ENCODE measurements around the gene MBD2.

Gene MBD2

GRCh38 chr18:54241483-54241882 lies 17.0 kb upstream of the MBD2 start (continued):
- TF ChIP-seq, protein P1, sequence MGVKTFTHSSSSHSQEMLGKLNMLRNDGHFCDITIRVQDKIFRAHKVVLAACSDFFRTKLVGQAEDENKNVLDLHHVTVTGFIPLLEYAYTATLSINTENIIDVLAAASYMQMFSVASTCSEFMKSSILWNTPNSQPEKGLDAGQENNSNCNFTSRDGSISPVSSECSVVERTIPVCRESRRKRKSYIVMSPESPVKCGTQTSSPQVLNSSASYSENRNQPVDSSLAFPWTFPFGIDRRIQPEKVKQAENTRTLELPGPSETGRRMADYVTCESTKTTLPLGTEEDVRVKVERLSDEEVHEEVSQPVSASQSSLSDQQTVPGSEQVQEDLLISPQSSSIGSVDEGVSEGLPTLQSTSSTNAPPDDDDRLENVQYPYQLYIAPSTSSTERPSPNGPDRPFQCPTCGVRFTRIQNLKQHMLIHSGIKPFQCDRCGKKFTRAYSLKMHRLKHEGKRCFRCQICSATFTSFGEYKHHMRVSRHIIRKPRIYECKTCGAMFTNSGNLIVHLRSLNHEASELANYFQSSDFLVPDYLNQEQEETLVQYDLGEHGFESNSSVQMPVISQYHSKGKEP (tag by site-specific recombination; IDR thresholded peaks at IDR 0.05): no peak
- TF ChIP-seq ZNF202 (tag by site-specific recombination; IDR thresholded peaks at IDR 0.05; ENCODE audit: borderline replicate concordance): no peak

DNA sequence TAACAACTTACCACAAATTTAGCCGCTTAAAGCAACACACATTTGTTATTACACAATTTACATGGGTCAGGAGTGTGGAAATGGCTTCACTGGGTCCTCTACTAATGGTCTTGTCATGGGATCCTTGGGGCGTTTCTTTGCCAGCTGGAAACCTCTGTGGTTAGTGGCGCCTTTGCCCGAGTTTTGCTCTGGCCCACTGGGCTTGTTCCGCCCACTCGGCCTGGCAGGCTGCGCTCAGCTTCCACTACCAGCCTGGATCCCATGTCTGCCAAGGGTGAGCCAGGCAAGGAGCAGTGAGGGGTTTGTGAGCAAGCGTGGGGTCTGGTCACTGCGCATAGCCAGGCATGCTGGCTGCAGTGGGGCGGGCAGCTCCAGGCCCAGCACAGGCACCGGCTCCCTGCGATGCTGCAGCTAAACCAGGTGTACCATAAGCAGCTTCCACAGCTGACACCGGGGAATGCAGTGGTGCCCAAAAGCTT lies 16.2 kb upstream of the MBD2 start:
- TF ChIP-seq ZBTB7A (tag by site-specific recombination; IDR thresholded peaks at IDR 0.05; ENCODE audit: low read depth): no peak
- no peak for TF ChIP-seq ZNF26 (tag by site-specific recombination; IDR thresholded peaks at IDR 0.05)
- no peak overlapping the region for H3K27ac ChIP-seq (ENCODE audit: extremely low read depth, low read depth, low read length)
- ChIA-PET POLR2A (no interaction called here), CTCF (no interaction called here)
- H3K9me3 ChIP-seq (ENCODE audit: control insufficient read depth, insufficient read depth, low read depth, low read length): no peaks in the 10 kb centered on the region
- peaks cover 2% of the 10 kb centered on the region; the same call in 1 of the 2 replicates for H3K4me1 ChIP-seq (ENCODE audit: control insufficient read depth, insufficient read depth, low read length)
- H3K4me3 ChIP-seq (ENCODE audit: low read depth, low read length): no peak overlapping the region
- H3K36me3 ChIP-seq (ENCODE audit: control insufficient read depth in 2 of 2, insufficient read depth in 1 of 2, low read length in 2 of 2): no peaks in the 10 kb centered on the region

- TF ChIP-seq, protein P2, sequence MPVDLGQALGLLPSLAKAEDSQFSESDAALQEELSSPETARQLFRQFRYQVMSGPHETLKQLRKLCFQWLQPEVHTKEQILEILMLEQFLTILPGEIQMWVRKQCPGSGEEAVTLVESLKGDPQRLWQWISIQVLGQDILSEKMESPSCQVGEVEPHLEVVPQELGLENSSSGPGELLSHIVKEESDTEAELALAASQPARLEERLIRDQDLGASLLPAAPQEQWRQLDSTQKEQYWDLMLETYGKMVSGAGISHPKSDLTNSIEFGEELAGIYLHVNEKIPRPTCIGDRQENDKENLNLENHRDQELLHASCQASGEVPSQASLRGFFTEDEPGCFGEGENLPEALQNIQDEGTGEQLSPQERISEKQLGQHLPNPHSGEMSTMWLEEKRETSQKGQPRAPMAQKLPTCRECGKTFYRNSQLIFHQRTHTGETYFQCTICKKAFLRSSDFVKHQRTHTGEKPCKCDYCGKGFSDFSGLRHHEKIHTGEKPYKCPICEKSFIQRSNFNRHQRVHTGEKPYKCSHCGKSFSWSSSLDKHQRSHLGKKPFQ (tag by site-specific recombination; IDR thresholded peaks at IDR 0.05): no peak
- TF ChIP-seq ZNF529 (tag by site-specific recombination; IDR thresholded peaks at IDR 0.05; ENCODE audit: insufficient replicate concordance): no peak
- TF ChIP-seq, protein P3, sequence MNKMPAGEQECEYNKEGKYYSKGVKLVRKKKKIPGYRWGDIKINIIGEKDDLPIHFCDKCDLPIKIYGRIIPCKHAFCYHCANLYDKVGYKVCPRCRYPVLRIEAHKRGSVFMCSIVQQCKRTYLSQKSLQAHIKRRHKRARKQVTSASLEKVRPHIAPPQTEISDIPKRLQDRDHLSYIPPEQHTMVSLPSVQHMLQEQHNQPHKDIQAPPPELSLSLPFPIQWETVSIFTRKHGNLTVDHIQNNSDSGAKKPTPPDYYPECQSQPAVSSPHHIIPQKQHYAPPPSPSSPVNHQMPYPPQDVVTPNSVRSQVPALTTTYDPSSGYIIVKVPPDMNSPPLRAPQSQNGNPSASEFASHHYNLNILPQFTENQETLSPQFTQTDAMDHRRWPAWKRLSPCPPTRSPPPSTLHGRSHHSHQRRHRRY (tag by site-specific recombination; IDR thresholded peaks at IDR 0.05): no peak
- TF ChIP-seq ZNF660 (tag by site-specific recombination; IDR thresholded peaks at IDR 0.05): no peak
- TF ChIP-seq ZNF266 (tag by site-specific recombination; IDR thresholded peaks at IDR 0.05; ENCODE audit: low read depth): no peak
- TF ChIP-seq CTCF (tag by site-specific recombination; IDR thresholded peaks at IDR 0.05): no peak
- no peak for TF ChIP-seq ZNF621 (tag by site-specific recombination; IDR thresholded peaks at IDR 0.05)
- no peak for TF ChIP-seq ZNF394 (tag by site-specific recombination; IDR thresholded peaks at IDR 0.05; ENCODE audit: borderline replicate concordance)
- no peak for TF ChIP-seq ZNF202 (tag by site-specific recombination; IDR thresholded peaks at IDR 0.05; ENCODE audit: borderline replicate concordance)
- TF ChIP-seq SP3 (tag by site-specific recombination; IDR thresholded peaks at IDR 0.05): no peak
Observed at GRCh38 chr18:54239601-54240000, 15.1 kb upstream of the MBD2 start.

More at GRCh38 chr18:54239601-54240000, 15.1 kb upstream of the MBD2 start:
- peaks cover 2% of the 10 kb centered on the region; the same call in 1 of the 2 replicates for H3K4me1 ChIP-seq (ENCODE audit: control insufficient read depth, insufficient read depth, low read length)
- H3K9me3 ChIP-seq (ENCODE audit: control insufficient read depth, insufficient read depth, low read depth, low read length): no peaks in the 10 kb centered on the region
- ChIA-PET CTCF (no interaction called here), POLR2A (no interaction called here)
- no peak overlapping the region for H3K4me3 ChIP-seq (ENCODE audit: low read depth, low read length)
- H3K27ac ChIP-seq (ENCODE audit: extremely low read depth, low read depth, low read length): no peak overlapping the region
- no peaks in the 10 kb centered on the region for H3K36me3 ChIP-seq (ENCODE audit: control insufficient read depth in 2 of 2, insufficient read depth in 1 of 2, low read length in 2 of 2)

Data from HEK293 (cell line).